Cerebellar nuclear complex (tissue), 1 donor: ENCODE measurements around the gene SH2D2A.

Experiments
- DNase-seq, 2 experiments: peaks; one replicate each; lab custom pipeline; 2025; lab: John Stamatoyannopoulos, UW

The SH2D2A gene

GRCh38 chr1:156816561-156817328 is at the start of gene SH2D2A:
TSS of gene SH2D2A (minus strand) at chr1:156816848. CDS start at chr1:156816708, 140 bp downstream.
- DNase-seq, result no peak

DNA sequence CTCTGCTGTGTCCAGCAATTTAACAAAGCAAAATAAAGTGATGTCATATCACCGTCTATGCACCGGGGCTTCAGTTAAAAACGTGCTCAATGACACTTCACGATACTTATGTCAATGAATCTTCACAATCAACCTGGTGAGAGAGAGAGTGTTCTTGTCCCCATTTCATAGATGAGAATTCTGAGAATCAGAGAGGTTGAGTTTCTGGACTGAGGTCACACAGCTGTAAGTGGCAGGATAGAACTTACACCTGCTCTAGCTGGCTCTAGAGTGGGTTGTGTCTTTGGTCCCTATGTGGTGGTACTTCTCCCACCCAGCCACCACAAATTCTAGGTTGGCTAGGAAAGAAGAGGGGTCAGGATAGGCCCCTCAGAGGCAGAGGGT is 49.2 kb upstream of the SH2D2A start:
- DNase-seq, result no peak

DNA sequence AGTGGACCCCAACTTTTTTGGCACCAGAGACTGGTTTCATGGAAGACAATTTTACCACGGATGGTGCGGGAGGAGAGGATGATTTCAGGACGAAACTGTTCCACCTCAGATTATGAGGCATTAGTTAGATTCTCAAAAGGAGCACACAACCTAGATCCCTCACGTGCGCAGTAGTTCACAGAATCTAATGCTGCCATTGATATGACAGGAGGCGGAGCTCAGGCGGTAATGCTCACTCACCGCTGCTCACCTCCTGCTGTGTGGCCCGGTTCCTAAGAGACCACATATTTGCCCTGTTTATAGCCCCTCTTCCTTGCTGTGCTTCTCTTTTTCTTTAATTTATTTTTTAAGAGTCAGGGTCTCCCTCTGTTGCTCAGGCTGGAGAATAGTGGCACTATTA is 48.6 kb upstream of the SH2D2A start:
- DNase-seq, result no peak

DNA sequence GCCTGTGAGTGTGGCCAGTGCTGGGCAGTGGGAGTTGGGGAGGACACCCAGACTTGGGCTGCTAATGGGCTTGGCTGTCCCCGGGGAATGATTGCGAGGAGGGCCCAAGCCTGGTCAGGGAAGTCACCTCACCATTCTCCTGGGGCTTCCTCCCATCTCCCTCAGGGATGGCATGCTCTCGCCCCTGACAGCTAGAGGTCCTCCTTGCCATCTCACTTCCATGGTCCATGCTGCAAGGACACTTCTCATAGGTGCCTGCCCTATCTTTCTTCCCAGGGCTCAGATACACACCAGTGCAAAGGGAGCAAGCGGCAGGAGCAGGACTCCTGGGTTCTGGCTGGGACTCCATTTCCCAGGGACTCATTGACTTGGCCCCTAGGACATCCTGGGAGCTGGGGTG is 48.1 kb upstream of the SH2D2A start:
- DNase-seq, result no peak

- DNase-seq, result no peak
These were observed 47.0 kb upstream of the SH2D2A start for GRCh38 chr1:156863631-156864030.

- DNase-seq, result no peak
These were observed 46.5 kb upstream of the SH2D2A start for GRCh38 chr1:156862997-156863599.

- DNase-seq, result no peak
These were observed 45.9 kb upstream of the SH2D2A start for GRCh38 chr1:156862584-156862983.

DNA sequence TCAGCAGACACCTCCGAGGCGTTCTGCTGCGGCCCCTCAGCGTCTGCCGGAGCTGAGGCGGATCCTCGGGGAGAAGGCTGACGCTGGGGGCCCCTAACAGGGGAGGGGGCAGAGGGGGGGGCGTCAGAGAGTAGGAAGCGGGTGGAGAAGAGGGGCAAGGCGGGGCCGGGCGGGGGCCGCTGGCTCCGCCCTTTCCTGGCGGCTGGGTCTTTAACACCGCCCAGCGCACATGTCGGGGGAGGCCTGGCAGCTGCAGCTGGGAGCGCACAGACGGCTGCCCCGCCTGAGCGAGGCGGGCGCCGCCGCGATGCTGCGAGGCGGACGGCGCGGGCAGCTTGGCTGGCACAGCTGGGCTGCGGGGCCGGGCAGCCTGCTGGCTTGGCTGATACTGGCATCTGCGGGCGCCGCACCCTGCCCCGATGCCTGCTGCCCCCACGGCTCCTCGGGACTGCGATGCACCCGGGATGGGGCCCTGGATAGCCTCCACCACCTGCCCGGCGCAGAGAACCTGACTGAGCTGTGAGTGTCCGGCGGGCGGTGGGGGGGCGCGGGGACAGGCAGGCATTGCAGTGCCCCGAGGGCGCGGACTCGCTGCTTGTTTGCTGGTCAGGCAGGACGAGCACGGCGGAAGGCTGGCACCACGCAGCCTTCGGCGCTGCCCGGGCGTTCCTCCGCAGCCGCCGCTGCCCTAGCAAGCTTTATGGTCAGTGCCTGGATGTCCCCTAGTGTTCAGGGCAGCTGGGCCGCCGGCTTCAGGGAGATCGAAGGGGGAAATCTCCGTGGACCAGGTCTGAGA is 44.2 kb upstream of the SH2D2A start, which contains the start of gene NTRK1:
NTRK1 (plus strand) TSS at position 238 of the 796 bp plus-strand sequence; CDS start at position 308, 70 bp downstream.
- no peak for DNase-seq

DNA sequence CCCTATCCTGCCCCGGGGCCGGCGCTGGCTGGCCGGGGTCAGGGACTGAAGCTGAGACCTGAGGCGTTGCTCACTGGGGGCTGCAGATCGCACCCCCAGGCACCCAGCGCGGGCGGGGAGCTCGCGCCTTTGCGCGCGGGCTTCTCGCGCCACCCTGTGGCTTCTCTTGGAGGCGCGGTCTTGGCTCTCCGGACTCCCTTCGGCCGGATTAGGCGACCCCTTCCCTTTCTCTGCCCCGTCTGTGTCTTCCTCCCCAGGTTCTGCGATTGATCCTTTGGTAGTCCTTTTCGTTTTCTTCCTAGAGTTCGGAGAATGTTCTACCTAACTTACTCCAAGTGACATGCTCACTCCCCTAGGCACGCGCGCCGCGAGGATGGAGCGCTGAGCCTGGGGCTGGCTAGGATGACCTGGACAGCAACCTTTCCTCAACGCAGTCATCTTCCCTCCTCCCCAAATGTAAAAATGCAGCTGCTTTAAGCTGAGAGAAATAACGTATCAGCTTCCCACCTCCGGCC is 43.5 kb upstream of the SH2D2A start:
- peak in 1 of 2 experiments; percentile 17 for DNase-seq

GRCh38 chr1:156859523-156860112 is 43.0 kb upstream of the SH2D2A start:
- DNase-seq, result no peak

DNA sequence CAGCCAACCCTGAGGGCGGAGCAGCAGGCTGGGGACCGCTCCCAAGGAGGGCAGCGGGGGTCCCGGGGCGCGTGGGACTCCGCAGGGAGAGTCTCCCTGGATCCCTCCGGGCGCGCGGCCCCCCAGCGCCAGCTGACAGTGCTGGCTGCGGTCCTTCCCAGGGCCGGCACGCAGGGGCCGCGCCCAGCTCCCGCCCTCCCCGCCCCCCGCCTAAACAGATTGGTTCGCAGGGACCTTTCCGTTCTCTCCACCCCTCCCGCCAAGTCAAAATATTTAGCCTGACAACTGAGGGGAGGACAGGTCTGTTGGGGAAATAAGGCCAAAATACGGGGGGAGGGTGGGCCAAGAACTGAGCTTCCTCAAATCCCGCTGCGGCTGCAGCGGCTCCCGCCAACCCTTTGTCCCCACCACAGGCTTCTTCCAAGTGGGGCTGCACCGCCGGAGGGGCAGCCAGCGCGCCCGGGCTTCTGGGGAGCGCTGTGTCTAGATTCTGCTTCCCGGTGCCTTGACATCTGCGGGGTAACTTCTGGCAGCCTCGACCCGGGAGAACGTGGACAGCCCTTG is 42.4 kb upstream of the SH2D2A start, which contains the start of gene INSRR:
INSRR (minus strand) TSS at position 159 of the 564 bp plus-strand sequence. CDS start 496 bp downstream, outside the sequence.
- DNase-seq, result no peak

- DNase-seq, result no peak
These were observed 41.9 kb upstream of the SH2D2A start for GRCh38 chr1:156858555-156858956.

DNA sequence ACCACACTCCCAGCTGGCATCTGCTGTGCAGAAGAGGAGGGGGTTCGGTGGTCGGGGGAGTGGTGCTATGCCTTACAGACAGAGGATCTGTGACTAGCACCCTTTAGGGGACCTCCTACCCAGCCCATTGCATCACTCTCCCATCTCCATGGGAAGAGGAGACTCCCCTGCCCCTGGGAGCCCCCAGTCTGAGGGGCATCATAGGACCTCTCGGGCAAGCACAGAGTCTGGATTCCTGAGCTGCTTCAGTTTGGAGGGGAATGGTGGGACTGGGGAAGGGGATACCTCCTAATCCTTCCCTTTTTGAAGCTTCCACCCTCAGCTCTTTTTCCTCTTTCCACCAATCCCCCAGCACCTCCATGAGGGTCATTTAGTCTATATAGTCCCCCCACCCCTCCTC is 40.9 kb upstream of the SH2D2A start:
- DNase-seq, result no peak

- DNase-seq, result no peak
These were observed 39.7 kb upstream of the SH2D2A start for GRCh38 chr1:156856282-156856785.

GRCh38 chr1:156854634-156855033 is 38.0 kb upstream of the SH2D2A start:
- DNase-seq, result no peak

DNA sequence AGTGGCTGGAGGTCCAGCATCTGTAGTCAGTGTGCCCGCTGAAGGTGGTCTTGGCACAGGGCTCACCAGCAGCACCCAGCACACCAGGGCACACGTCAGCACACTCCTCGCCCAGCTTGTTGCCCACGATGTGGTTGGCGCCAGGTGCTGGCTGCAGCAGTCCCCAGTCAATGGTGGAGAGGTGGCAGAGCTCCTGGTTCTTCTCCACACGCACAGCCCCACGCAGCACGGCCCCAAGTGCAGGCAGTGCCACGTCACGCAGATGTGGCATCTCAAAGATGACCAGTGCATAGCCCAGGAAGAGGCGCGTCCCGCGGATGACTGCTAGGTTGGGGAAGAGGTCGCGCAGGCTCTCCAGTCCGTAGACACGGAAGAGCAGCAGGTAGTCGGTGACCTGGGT is 37.1 kb upstream of the SH2D2A start:
- DNase-seq, result no peak

DNA sequence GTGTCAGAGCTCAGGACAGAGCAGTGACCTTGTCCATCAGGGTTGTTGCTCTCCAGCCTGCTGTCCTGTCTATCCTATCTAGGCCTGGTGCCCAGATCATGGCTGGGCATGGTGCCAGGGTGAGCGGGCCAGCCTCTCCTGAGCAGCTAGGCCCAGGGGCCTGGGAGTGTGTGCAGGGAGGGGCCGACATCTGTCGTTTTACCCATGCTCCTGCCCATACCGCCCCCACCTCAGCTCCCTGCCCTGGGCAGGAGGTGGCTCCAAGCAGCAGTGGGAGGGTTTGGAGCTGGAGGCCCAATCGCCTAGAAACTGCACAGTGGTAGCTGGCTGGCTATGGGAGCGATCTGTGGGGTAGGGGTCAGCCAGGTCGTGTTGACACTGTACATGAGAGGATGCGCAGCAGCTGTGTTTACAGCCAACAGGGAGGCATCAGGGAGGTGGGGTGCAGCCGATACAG is 35.8 kb upstream of the SH2D2A start:
- DNase-seq, result peak in 1 of 2 experiments; percentile 14

- DNase-seq, result peak in 1 of 2 experiments; percentile 8
These were observed 35.2 kb upstream of the SH2D2A start for GRCh38 chr1:156851779-156852417.

DNA sequence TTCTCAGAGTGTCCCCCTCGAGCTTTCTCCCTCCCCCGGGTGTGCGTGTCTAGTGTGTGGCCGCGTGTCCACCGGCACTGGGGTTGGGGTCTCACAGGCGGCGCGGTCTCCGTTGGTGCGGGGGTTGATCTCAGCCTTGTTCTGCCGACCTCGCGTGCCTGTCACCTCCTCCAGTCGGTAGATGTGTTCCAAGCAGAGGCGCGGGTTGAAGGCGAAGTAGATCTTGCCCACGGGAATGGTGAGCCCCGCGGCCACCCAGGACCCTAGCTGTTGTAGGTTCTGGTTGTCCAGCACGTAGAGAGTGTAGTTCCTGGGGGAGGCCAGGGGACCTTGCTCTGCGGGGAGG is 32.5 kb upstream of the SH2D2A start:
- no peak for DNase-seq

- DNase-seq, result no peak
These were observed 32.0 kb upstream of the SH2D2A start for GRCh38 chr1:156848461-156849150.
